GM23338 (cell line): ENCODE results near the gene TMED9. TPM values are rescaled to one million over a fixed set of nuclear protein-coding genes. Genes with fewer than 3 reads are reported as not detected.

Source experiments
- ATAC-seq: fragments of 200-7000 bp; cut with Tn5 transposase; 3 replicates; pipeline ENCODE4 v1.9.1; 2020
- DNase-seq: peaks from one replicate; pipeline ENCODE4 v3.0.0-alpha.2; 2015; ENCODE audit warnings: low spot score
- H2AFZ ChIP-seq: fragments of 200-600 bp; sonication (generic); 2 replicates; pipeline ENCODE4 v1.8.0; 2016; ENCODE audit warnings: antibody characterized with exemption, mild to moderate bottlenecking, moderate library complexity
- H3F3A ChIP-seq: fragments of 200-600 bp; sonication (generic); replicated peaks from 2 replicates; pipeline ENCODE4 v1.8.0; 2017; ENCODE audit warnings: antibody characterized with exemption, mixed run types, low read depth
- H3K27ac ChIP-seq: fragments of 200-600 bp; sonication (generic); 2 replicates; pipeline ENCODE4 v1.6.1; 2016; ENCODE audit warnings: low read depth
- H3K27me3 ChIP-seq: fragments of 200-600 bp; sonication (generic); 2 replicates; pipeline ENCODE4 v1.8.0; 2016; ENCODE audit warnings: mild to moderate bottlenecking, mixed run types, moderate library complexity; ENCODE audit not compliant: insufficient read depth
- H3K36me3 ChIP-seq: fragments of 200-600 bp; sonication (generic); 2 replicates; pipeline ENCODE4 v1.8.0; 2016; ENCODE audit warnings: mild to moderate bottlenecking; ENCODE audit not compliant: insufficient read depth
- H3K4me1 ChIP-seq: fragments of 200-600 bp; sonication (generic); 2 replicates; pipeline ENCODE4 v1.8.0; 2016; ENCODE audit warnings: mild to moderate bottlenecking, moderate library complexity; ENCODE audit not compliant: insufficient read depth
- H3K4me2 ChIP-seq: fragments of 200-600 bp; sonication (generic); 2 replicates; pipeline ENCODE4 v1.7.1; 2017; ENCODE audit warnings: mixed run types
- H3K4me3 ChIP-seq: fragments of 200-600 bp; sonication (generic); 2 replicates; pipeline ENCODE4 v1.6.1; 2016; ENCODE audit warnings: mixed run types
- H3K79me2 ChIP-seq: fragments of 200-600 bp; sonication (generic); replicated peaks from 2 replicates; pipeline ENCODE4 v1.8.0; 2017; ENCODE audit warnings: mild to moderate bottlenecking; ENCODE audit not compliant: insufficient read depth
- H3K9me2 ChIP-seq: fragments of 200-600 bp; sonication (generic); 2 replicates; pipeline ENCODE4 v1.8.0; 2017; ENCODE audit not compliant: insufficient read depth
- H4K20me1 ChIP-seq: fragments of 200-600 bp; sonication (generic); replicated peaks from 2 replicates; pipeline ENCODE4 v1.8.0; 2017; ENCODE audit warnings: mild to moderate bottlenecking; ENCODE audit not compliant: insufficient read depth
- H3K27ac Mint-ChIP-seq: 2 replicates; pipeline ENCODE4 v1.8.0; 2020; ENCODE audit warnings: inconsistent platforms, mild to moderate bottlenecking, moderate library complexity, mixed read lengths
- H3K27me3 Mint-ChIP-seq: 3 replicates; pipeline ENCODE4 v1.8.0; 2022; ENCODE audit warnings: low read depth, mild to moderate bottlenecking, moderate library complexity, mixed read lengths, inconsistent platforms; ENCODE audit not compliant: insufficient read depth, poor library complexity
- H3K36me3 Mint-ChIP-seq: 3 replicates; pipeline ENCODE4 v1.8.0; 2021; ENCODE audit warnings: low read depth, mild to moderate bottlenecking, inconsistent platforms, moderate library complexity, mixed read lengths
- H3K4me1 Mint-ChIP-seq: 3 replicates; pipeline ENCODE4 v1.8.0; 2020; ENCODE audit warnings: mild to moderate bottlenecking, inconsistent platforms, mixed read lengths
- H3K4me3 Mint-ChIP-seq: 3 replicates; pipeline ENCODE4 v1.8.0; 2021; ENCODE audit warnings: moderate library complexity, mild to moderate bottlenecking, inconsistent platforms, mixed read lengths
- H3K9me3 Mint-ChIP-seq: 3 replicates; pipeline ENCODE4 v1.8.0; 2020; ENCODE audit warnings: moderate library complexity, mild to moderate bottlenecking, inconsistent platforms, mixed read lengths
- EZH2 ChIP-seq: fragments of 200-600 bp; sonication (generic); IDR thresholded peaks from one replicate; pipeline ENCODE4 v1.8.0; 2017; ENCODE audit warnings: antibody characterized with exemption, mild to moderate bottlenecking, low read depth; ENCODE audit not compliant: unreplicated experiment
- EZH2phosphoT487 ChIP-seq: fragments of 200-600 bp; sonication (generic); IDR thresholded peaks from one replicate; pipeline ENCODE4 v1.8.1; 2018; ENCODE audit warnings: antibody characterized with exemption; ENCODE audit not compliant: unreplicated experiment
- JUNB ChIP-seq: IDR thresholded peaks from one replicate; pipeline ENCODE4 v1.6.1; 2016; ENCODE audit warnings: antibody characterized with exemption; ENCODE audit not compliant: unreplicated experiment
- NANOG ChIP-seq: IDR thresholded peaks from 2 replicates; pipeline ENCODE4 v1.6.1; 2016; ENCODE audit warnings: antibody characterized with exemption, borderline replicate concordance
- POLR2AphosphoS5 ChIP-seq: IDR thresholded peaks from 2 replicates; pipeline ENCODE4 v1.6.1; 2016; ENCODE audit warnings: antibody characterized with exemption, low read depth
- STAT1 ChIP-seq: IDR thresholded peaks from one replicate; pipeline ENCODE4 v1.6.1; 2016; ENCODE audit warnings: antibody characterized with exemption; ENCODE audit not compliant: unreplicated experiment
- ZNF114 ChIP-seq: fragments of 250-450 bp; sonication (Bioruptor Pico); IDR thresholded peaks from 2 replicates; pipeline ENCODE4 v1.5.0; 2020; ENCODE audit warnings: mild to moderate bottlenecking, moderate library complexity
- ZNF331 ChIP-seq: fragments of 250-450 bp; sonication (Bioruptor Pico); IDR thresholded peaks from 2 replicates; pipeline ENCODE4 v1.5.0; 2020; ENCODE audit warnings: low read depth, mild to moderate bottlenecking, moderate library complexity
- polyA plus RNA-seq: library from polyadenylated mRNA; unstranded; fragments of >200 nt; fragmentation: Nextera tagmentation; extraction: Ambion mirVana; gene quantifications from 2 replicates; pipeline ENCODE4 v1.2.1, GENCODE V29; 2016
- total RNA-seq: library from RNA; depleted of rRNA; stranded (reverse); fragments of >200 nt; shearing (Covaris generic); gene quantifications from 2 replicates; pipeline ENCODE4 v1.2.3, GENCODE V29; 2014
- TF ChIP-seq, protein P1 (sequence below): IDR thresholded peaks from one replicate; pipeline ENCODE4 v1.6.1; 2018; ENCODE audit warnings: antibody characterized with exemption; ENCODE audit not compliant: unreplicated experiment
- TF ChIP-seq, protein P2 (sequence below): IDR thresholded peaks from 2 replicates; pipeline ENCODE4 v1.6.1; 2016; ENCODE audit warnings: antibody characterized with exemption
- TF ChIP-seq, protein P3 (sequence below), 2 experiments: fragments of 200-600 bp in 1 of 2; sonication (generic) in 1 of 2; conservative IDR thresholded peaks; 2 replicates each; pipeline versions ENCODE4 v1.5.1 to v1.6.1; 2016 to 2017; ENCODE audit warnings: antibody characterized with exemption in 2 of 2, low read depth in 2 of 2, mild to moderate bottlenecking in 2 of 2, moderate library complexity in 1 of 2

Gene TMED9
- total and polyA plus RNA-seq, 2 experiments from 2014 or later = 77.2 to 130 TPM

DNA sequence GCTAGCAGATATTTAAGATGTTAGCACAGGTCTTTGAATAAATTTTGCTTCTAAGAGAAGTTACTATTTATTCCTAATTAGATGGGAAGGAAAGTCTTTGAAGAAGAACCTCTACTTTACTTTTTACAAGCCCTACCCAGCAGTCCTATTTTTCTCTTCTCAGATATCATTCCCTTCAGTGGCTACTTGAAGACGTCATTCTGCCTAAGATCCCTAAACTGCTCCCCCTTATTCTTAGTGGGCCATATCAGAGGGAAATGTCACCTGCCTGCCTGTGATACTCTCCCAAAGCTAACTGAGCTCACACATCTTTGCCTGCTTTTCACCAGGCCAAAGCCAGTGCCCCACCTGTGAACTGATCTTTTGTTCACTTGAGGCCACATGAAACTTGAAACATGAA, 16.5 kb upstream of the TMED9 start:
- DNase-seq (no peak), ATAC-seq (no peak)
- H3K9me3 Mint-ChIP-seq = no peaks in the 10 kb centered on the region
- no peak overlapping the region for H3K4me2 ChIP-seq
- H2AFZ ChIP-seq = no peak overlapping the region
- H3K4me3 Mint-ChIP-seq = no peak overlapping the region
- H3K36me3 ChIP-seq = no peaks in the 10 kb centered on the region
- TF ChIP-seq EZH2phosphoT487 (no peak), NANOG (no peak), ZNF114 (CRISPR knock-in tag) (no peak), POLR2AphosphoS5 (no peak), STAT1 (no peak), EZH2 (no peak), ZNF331 (CRISPR knock-in tag) (no peak)
- TF ChIP-seq, protein P1, sequence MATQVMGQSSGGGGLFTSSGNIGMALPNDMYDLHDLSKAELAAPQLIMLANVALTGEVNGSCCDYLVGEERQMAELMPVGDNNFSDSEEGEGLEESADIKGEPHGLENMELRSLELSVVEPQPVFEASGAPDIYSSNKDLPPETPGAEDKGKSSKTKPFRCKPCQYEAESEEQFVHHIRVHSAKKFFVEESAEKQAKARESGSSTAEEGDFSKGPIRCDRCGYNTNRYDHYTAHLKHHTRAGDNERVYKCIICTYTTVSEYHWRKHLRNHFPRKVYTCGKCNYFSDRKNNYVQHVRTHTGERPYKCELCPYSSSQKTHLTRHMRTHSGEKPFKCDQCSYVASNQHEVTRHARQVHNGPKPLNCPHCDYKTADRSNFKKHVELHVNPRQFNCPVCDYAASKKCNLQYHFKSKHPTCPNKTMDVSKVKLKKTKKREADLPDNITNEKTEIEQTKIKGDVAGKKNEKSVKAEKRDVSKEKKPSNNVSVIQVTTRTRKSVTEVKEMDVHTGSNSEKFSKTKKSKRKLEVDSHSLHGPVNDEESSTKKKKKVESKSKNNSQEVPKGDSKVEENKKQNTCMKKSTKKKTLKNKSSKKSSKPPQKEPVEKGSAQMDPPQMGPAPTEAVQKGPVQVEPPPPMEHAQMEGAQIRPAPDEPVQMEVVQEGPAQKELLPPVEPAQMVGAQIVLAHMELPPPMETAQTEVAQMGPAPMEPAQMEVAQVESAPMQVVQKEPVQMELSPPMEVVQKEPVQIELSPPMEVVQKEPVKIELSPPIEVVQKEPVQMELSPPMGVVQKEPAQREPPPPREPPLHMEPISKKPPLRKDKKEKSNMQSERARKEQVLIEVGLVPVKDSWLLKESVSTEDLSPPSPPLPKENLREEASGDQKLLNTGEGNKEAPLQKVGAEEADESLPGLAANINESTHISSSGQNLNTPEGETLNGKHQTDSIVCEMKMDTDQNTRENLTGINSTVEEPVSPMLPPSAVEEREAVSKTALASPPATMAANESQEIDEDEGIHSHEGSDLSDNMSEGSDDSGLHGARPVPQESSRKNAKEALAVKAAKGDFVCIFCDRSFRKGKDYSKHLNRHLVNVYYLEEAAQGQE = no peak
- TF ChIP-seq, protein P2, sequence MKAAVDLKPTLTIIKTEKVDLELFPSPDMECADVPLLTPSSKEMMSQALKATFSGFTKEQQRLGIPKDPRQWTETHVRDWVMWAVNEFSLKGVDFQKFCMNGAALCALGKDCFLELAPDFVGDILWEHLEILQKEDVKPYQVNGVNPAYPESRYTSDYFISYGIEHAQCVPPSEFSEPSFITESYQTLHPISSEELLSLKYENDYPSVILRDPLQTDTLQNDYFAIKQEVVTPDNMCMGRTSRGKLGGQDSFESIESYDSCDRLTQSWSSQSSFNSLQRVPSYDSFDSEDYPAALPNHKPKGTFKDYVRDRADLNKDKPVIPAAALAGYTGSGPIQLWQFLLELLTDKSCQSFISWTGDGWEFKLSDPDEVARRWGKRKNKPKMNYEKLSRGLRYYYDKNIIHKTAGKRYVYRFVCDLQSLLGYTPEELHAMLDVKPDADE = no peak
- TF ChIP-seq, protein P3, sequence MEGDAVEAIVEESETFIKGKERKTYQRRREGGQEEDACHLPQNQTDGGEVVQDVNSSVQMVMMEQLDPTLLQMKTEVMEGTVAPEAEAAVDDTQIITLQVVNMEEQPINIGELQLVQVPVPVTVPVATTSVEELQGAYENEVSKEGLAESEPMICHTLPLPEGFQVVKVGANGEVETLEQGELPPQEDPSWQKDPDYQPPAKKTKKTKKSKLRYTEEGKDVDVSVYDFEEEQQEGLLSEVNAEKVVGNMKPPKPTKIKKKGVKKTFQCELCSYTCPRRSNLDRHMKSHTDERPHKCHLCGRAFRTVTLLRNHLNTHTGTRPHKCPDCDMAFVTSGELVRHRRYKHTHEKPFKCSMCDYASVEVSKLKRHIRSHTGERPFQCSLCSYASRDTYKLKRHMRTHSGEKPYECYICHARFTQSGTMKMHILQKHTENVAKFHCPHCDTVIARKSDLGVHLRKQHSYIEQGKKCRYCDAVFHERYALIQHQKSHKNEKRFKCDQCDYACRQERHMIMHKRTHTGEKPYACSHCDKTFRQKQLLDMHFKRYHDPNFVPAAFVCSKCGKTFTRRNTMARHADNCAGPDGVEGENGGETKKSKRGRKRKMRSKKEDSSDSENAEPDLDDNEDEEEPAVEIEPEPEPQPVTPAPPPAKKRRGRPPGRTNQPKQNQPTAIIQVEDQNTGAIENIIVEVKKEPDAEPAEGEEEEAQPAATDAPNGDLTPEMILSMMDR (conservative IDR thresholded peaks at IDR 0.05; ENCODE audit: low read depth in 2 of 2) = no peak
- H3K79me2 ChIP-seq = no peaks in the 10 kb centered on the region
- no peak overlapping the region for H3K4me3 ChIP-seq
- no peaks in the 10 kb centered on the region for H4K20me1 ChIP-seq
- no peaks in the 10 kb centered on the region for H3K9me2 ChIP-seq
- H3K36me3 Mint-ChIP-seq = no peaks in the 10 kb centered on the region
- peaks cover 3% of the 10 kb centered on the region; the same call in 1 of the 2 replicates for H3K4me1 ChIP-seq
- no peak overlapping the region; the same call in 1 of the 2 replicates for H3K27ac ChIP-seq
- peaks cover 5% of the 10 kb centered on the region for H3K27me3 Mint-ChIP-seq
- H3K27ac Mint-ChIP-seq = no peak overlapping the region
- H3F3A ChIP-seq = no peaks in the 10 kb centered on the region
- H3K4me1 Mint-ChIP-seq = peaks cover 5% of the 10 kb centered on the region; the same call in 2 of the 3 replicates
- no peaks in the 10 kb centered on the region for H3K27me3 ChIP-seq

DNA sequence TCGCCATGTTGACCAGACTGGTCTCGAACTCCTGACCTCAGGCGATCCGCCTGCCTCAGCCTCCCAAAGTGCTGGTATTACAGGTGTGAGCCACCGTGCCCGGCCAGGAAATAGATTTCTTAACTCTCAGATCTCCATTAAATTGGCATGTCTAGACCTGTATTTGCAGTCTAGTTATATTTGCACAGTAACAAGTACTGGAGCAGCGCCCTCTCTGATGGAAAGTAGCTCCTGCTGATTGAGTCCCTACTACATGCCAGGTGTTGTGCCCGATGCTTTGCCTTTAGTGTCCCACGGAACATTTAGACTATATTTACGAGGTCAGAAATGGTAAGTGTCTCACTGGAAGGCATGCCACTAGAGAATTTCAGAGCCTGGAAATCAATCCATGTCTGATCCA, 15.8 kb upstream of the TMED9 start:
- Histone ChIP-seq H3K4me1 (peaks cover 3% of the 10 kb centered on the region; the same call in 1 of the 2 replicates), H3K27me3 (no peaks in the 10 kb centered on the region), H3F3A (no peaks in the 10 kb centered on the region), H3K27ac (no peak overlapping the region), H3K9me2 (no peaks in the 10 kb centered on the region), H3K36me3 (no peaks in the 10 kb centered on the region), H3K4me2 (no peak overlapping the region), H2AFZ (no peak overlapping the region), H3K4me3 (no peak overlapping the region), H3K79me2 (no peaks in the 10 kb centered on the region), H4K20me1 (no peaks in the 10 kb centered on the region)
- no peak overlapping the region for H3K4me3 Mint-ChIP-seq
- no peak for DNase-seq
- no peaks in the 10 kb centered on the region for H3K36me3 Mint-ChIP-seq
- H3K27me3 Mint-ChIP-seq = peaks cover 5% of the 10 kb centered on the region
- peaks cover 5% of the 10 kb centered on the region; the same call in 2 of the 3 replicates for H3K4me1 Mint-ChIP-seq
- H3K9me3 Mint-ChIP-seq = no peaks in the 10 kb centered on the region
- ATAC-seq = no peak
- H3K27ac Mint-ChIP-seq = no peak overlapping the region
- TF ChIP-seq, protein P1 = no peak
- TF ChIP-seq, protein P2 = no peak
- TF ChIP-seq EZH2phosphoT487 (no peak), ZNF114 (CRISPR knock-in tag) (no peak), JUNB (no peak)
